Right lobe of liver (tissue), 4 donors: Measurements from ENCODE around the gene CACNB2.

ENCODE experiments used
- POLR2A ChIP-seq: fragments of 450-650 bp; IDR thresholded peaks from one replicate; pipeline ENCODE4 v1.6.1; 2017; ENCODE audit warnings: antibody characterized with exemption, mild to moderate bottlenecking
- TF ChIP-seq, protein P1 (sequence below), 4 donors: fragments of 200-600 bp in 3 of 4; fragments of 450-650 bp in 1 of 4; IDR thresholded peaks; one replicate each; pipeline versions ENCODE4 v1.5.1 to v1.8.0; 2016 to 2022; ENCODE audit warnings: antibody characterized with exemption in 4 of 4, mild to moderate bottlenecking in 2 of 4
- donor health status: DM: no; HTN: no; CAD: no.
- donor health status: DM: no; HTN: no; CAD: no.
- donor health status: DM: no; HTN: yes; CAD: no.

DNA sequence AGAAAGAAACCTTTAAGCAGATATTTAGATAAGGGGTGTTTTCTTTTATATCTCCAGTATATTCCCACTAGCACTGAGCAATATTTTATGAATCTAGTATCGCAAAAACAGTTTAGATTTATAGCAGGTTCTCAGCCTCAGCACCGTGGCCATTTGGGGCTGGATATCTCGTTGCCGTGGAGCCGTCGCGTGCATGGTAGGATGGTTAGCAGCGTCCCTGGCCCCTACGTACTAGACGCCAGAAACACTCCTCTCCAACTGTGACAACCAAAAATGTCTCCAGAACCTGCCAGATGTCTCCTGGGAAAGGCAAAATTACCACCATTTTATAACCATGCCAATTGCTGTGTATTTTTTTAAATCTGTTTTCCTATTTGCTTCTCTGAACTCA is 172.9 kb downstream of the CACNB2 start:
- TF ChIP-seq, protein P1, sequence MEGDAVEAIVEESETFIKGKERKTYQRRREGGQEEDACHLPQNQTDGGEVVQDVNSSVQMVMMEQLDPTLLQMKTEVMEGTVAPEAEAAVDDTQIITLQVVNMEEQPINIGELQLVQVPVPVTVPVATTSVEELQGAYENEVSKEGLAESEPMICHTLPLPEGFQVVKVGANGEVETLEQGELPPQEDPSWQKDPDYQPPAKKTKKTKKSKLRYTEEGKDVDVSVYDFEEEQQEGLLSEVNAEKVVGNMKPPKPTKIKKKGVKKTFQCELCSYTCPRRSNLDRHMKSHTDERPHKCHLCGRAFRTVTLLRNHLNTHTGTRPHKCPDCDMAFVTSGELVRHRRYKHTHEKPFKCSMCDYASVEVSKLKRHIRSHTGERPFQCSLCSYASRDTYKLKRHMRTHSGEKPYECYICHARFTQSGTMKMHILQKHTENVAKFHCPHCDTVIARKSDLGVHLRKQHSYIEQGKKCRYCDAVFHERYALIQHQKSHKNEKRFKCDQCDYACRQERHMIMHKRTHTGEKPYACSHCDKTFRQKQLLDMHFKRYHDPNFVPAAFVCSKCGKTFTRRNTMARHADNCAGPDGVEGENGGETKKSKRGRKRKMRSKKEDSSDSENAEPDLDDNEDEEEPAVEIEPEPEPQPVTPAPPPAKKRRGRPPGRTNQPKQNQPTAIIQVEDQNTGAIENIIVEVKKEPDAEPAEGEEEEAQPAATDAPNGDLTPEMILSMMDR (IDR thresholded peaks at IDR 0.05), result no peak
- TF ChIP-seq POLR2A, result no peak
